GM12864 (cell line): ENCODE results near the gene TMEM242.

Source experiments
- DNase-seq: peaks from one replicate; pipeline ENCODE4 v3.0.0-alpha.2; 2011; ENCODE audit warnings: low read depth
- H3K4me3 ChIP-seq: 2 replicates; pipeline ENCODE4 v1.5.1; 2011; ENCODE audit warnings: mild to moderate bottlenecking, low read depth, low read length, control low read depth
- CTCF ChIP-seq: IDR thresholded peaks from 2 replicates; pipeline ENCODE4 v1.5.1; 2011; ENCODE audit warnings: low read depth, mild to moderate bottlenecking, moderate library complexity, low read length, control low read depth, inconsistent platforms; ENCODE audit errors: missing control alignments

Gene TMEM242

GRCh38 chr6:157263881-157264397 lies 59.4 kb downstream of the TMEM242 start:
- TF ChIP-seq CTCF: no peak
- DNase-seq: no peak
- H3K4me3 ChIP-seq: no peak overlapping the region

GRCh38 chr6:157263146-157263545 lies 60.2 kb downstream of the TMEM242 start:
- DNase-seq: no peak
- TF ChIP-seq CTCF: no peak

GRCh38 chr6:157261606-157262005 lies 61.7 kb downstream of the TMEM242 start:
- TF ChIP-seq CTCF: no peak
- H3K4me3 ChIP-seq: no peak overlapping the region
- DNase-seq: no peak

More at GRCh38 chr6:157263146-157263545, 60.2 kb downstream of the TMEM242 start:
- no peak overlapping the region for H3K4me3 ChIP-seq

- TF ChIP-seq CTCF: no peak
- no peak for DNase-seq
- H3K4me3 ChIP-seq: no peak overlapping the region
Measured at GRCh38 chr6:157260735-157261410, 62.4 kb downstream of the TMEM242 start.

DNA sequence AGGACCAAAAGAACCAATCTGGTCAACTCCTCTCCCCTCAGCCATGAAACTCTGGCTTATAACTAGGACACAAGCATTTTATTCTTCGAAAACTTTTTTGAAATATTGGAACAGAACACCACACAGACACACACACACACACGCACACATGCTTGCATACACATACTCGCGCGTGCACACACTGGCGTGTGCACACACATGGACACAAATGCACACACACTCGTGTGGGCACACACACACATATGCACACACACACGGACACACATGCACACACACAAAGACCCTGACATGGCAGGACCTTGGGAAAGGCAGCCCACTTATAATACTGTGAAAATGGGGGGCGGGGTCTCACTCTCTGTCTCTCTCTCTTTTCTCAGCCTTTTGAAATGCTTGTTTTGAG lies 63.9 kb downstream of the TMEM242 start:
- no peak for TF ChIP-seq CTCF
- no peak overlapping the region for H3K4me3 ChIP-seq
- DNase-seq: no peak

GRCh38 chr6:157258878-157259277 lies 64.4 kb downstream of the TMEM242 start:
- no peak for TF ChIP-seq CTCF
- DNase-seq: no peak
- no peak overlapping the region for H3K4me3 ChIP-seq

- no peak for TF ChIP-seq CTCF
- no peak overlapping the region for H3K4me3 ChIP-seq
- no peak for DNase-seq
Measured at GRCh38 chr6:157255079-157255478, 68.2 kb downstream of the TMEM242 start.
